H1 (cell line): ENCODE data around the gene SLC25A34. TPM values are rescaled to one million over a fixed set of nuclear protein-coding genes. Genes with fewer than 3 reads are reported as not detected.

ENCODE experiments used
- CTCF ChIA-PET: fragments of 300-600 bp; sonication (Branson Sonifier 250); formaldehyde crosslinking; loops from one replicate; lab custom pipeline; 2021; ENCODE audit not compliant: partially characterized antibody; lab: Charles Lee
- POLR2A ChIA-PET: fragments of 300-600 bp; sonication (Branson Sonifier 250); formaldehyde crosslinking; loops from one replicate; lab custom pipeline; 2021; ENCODE audit warnings: inconsistent platforms; ENCODE audit not compliant: partially characterized antibody; lab: Charles Lee
- DNase-seq, 2 experiments: peaks; one replicate each; pipeline versions ENCODE4 v3.0.0 to v3.0.0-alpha.2; 2010 to 2022; ENCODE audit warnings: low spot score in 2 of 2, low read depth in 1 of 2, mixed read lengths in 1 of 2
- FAIRE-seq: peaks from 2 replicates; lab custom pipeline; 2011; peaks lifted over from hg19 to GRCh38; lab: Jason Lieb, UNC
- H2AFZ ChIP-seq: 2 replicates; pipeline ENCODE4 v1.8.1; 2012; ENCODE audit warnings: low read length, inconsistent platforms
- H2AK5ac ChIP-seq: 2 replicates; pipeline ENCODE4 v1.6.1; 2013; ENCODE audit warnings: low read depth, low read length
- H2BK120ac ChIP-seq: replicated peaks from 2 replicates; pipeline ENCODE3; 2013; ENCODE audit warnings: low read depth, low read length, inconsistent platforms
- H2BK12ac ChIP-seq: 2 replicates; pipeline ENCODE4 v1.6.1; 2013; ENCODE audit warnings: low read depth, low read length
- H2BK15ac ChIP-seq: 2 replicates; pipeline ENCODE4 v1.6.1; 2013; ENCODE audit warnings: low read length
- H2BK20ac ChIP-seq: 2 replicates; pipeline ENCODE4 v1.6.1; 2013; ENCODE audit warnings: low read length
- H2BK5ac ChIP-seq: 2 replicates; pipeline ENCODE4 v1.6.1; 2013; ENCODE audit warnings: low read depth, low read length
- H3K14ac ChIP-seq: 2 replicates; pipeline ENCODE4 v1.6.1; 2013; ENCODE audit warnings: inconsistent platforms; ENCODE audit not compliant: insufficient read length
- H3K18ac ChIP-seq: 2 replicates; pipeline ENCODE4 v1.6.1; 2013; ENCODE audit warnings: low read length; ENCODE audit errors: extremely low read depth
- H3K23ac ChIP-seq: 2 replicates; pipeline ENCODE4 v1.6.1; 2013; ENCODE audit warnings: inconsistent platforms; ENCODE audit not compliant: insufficient read length
- H3K23me2 ChIP-seq: 2 replicates; pipeline ENCODE4 v1.6.1; 2013; ENCODE audit warnings: low read depth, low read length
- H3K27ac ChIP-seq: 2 replicates; pipeline ENCODE4 v1.6.1; 2011; ENCODE audit warnings: low read depth, low read length, inconsistent platforms
- H3K27me3 ChIP-seq, 4 experiments: replicated peaks in 1 of 4; 1 replicate in 1 of 4; 2 replicates in 3 of 4; pipeline versions ENCODE4 v1.6.1 to v1.8.1; 2011 to 2013; ENCODE audit warnings: low read length in 3 of 4, mild to moderate bottlenecking in 3 of 4, inconsistent platforms in 2 of 4, mixed read lengths in 2 of 4, moderate library complexity in 1 of 4; ENCODE audit not compliant: control insufficient read depth in 3 of 4, insufficient read depth in 3 of 4; ENCODE audit errors: extremely low read depth in 1 of 4
- H3K36me3 ChIP-seq, 4 experiments: 2 replicates each; pipeline versions ENCODE4 v1.6.1 to v1.8.1; 2011 to 2013; ENCODE audit warnings: mild to moderate bottlenecking in 4 of 4, low read length in 3 of 4, moderate library complexity in 2 of 4, control low read depth in 1 of 4, inconsistent platforms in 1 of 4; ENCODE audit not compliant: insufficient read depth in 4 of 4, control insufficient read depth in 2 of 4
- H3K4ac ChIP-seq: replicated peaks from 2 replicates; pipeline ENCODE3; 2013; ENCODE audit warnings: low read length, low read depth, mixed read lengths, inconsistent platforms; ENCODE audit not compliant: insufficient read length
- H3K4me1 ChIP-seq, 4 experiments: replicated peaks in 1 of 4; 1 replicate in 1 of 4; 2 replicates in 3 of 4; pipeline versions ENCODE4 v1.6.1 to v1.8.1; 2011 to 2013; ENCODE audit warnings: low read length in 3 of 4, inconsistent platforms in 2 of 4, mixed read lengths in 1 of 4; ENCODE audit not compliant: insufficient read depth in 4 of 4, control insufficient read depth in 3 of 4
- H3K4me2 ChIP-seq, 2 experiments: 2 replicates each; pipeline versions ENCODE4 v1.6.1 to v1.8.1; 2011 to 2013; ENCODE audit warnings: low read depth in 2 of 2, low read length in 2 of 2, control low read depth in 1 of 2, inconsistent platforms in 1 of 2, mild to moderate bottlenecking in 1 of 2; ENCODE audit not compliant: insufficient read depth in 1 of 2
- H3K4me3 ChIP-seq, 4 experiments: fragments of 200-600, 300-600 bp in 1 of 4; sonication (generic), shearing (Covaris generic), sonication (Bioruptor Twin) in 1 of 4; 2 replicates each; pipeline versions ENCODE4 v1.5.1 to v1.8.1; 2011 to 2016; ENCODE audit warnings: low read length in 4 of 4, low read depth in 3 of 4, control low read depth in 2 of 4, inconsistent platforms in 2 of 4, mild to moderate bottlenecking in 2 of 4, mixed read lengths in 1 of 4, moderate library complexity in 1 of 4; ENCODE audit not compliant: insufficient read depth in 2 of 4; ENCODE audit errors: extremely low read depth in 1 of 4
- H3K56ac ChIP-seq: replicated peaks from 2 replicates; pipeline ENCODE3; 2013; ENCODE audit warnings: low read depth, mild to moderate bottlenecking, mixed read lengths, low read length, inconsistent platforms; ENCODE audit not compliant: insufficient read length
- H3K79me1 ChIP-seq: 2 replicates; pipeline ENCODE4 v1.6.1; 2013; ENCODE audit warnings: low read depth, low read length, control low read depth
- H3K79me2 ChIP-seq, 2 experiments: 2 replicates each; pipeline versions ENCODE4 v1.6.1 to v1.8.1; 2012 to 2013; ENCODE audit warnings: low read length in 2 of 2, mild to moderate bottlenecking in 2 of 2, inconsistent platforms in 1 of 2; ENCODE audit not compliant: insufficient read depth in 2 of 2, control insufficient read depth in 1 of 2
- H3K9ac ChIP-seq, 4 experiments: replicated peaks in 1 of 4; 1 replicate in 1 of 4; 2 replicates in 3 of 4; pipeline versions ENCODE4 v1.6.1 to v1.8.1; 2011 to 2013; ENCODE audit warnings: low read depth in 3 of 4, low read length in 3 of 4, control low read depth in 2 of 4, mild to moderate bottlenecking in 2 of 4, moderate library complexity in 2 of 4, inconsistent platforms in 1 of 4; ENCODE audit errors: extremely low read depth in 1 of 4
- H3K9me3 ChIP-seq, 2 experiments: 2 replicates each; pipeline versions ENCODE4 v1.6.1 to v1.8.1; 2012 to 2013; ENCODE audit warnings: mild to moderate bottlenecking in 2 of 2, moderate library complexity in 2 of 2, control low read depth in 1 of 2, inconsistent platforms in 1 of 2, low read depth in 1 of 2, low read length in 1 of 2, mixed read lengths in 1 of 2; ENCODE audit not compliant: insufficient read depth in 2 of 2
- H4K20me1 ChIP-seq, 2 experiments: replicated peaks in 1 of 2; 2 replicates each; pipeline versions ENCODE3 to v1.8.1; 2011 to 2013; ENCODE audit warnings: inconsistent platforms in 2 of 2, low read length in 2 of 2, mild to moderate bottlenecking in 1 of 2; ENCODE audit not compliant: insufficient read depth in 2 of 2, control insufficient read depth in 1 of 2
- H4K5ac ChIP-seq: 2 replicates; pipeline ENCODE4 v1.6.1; 2013; ENCODE audit warnings: low read length, low read depth, mixed read lengths, inconsistent platforms; ENCODE audit not compliant: insufficient read length
- H4K8ac ChIP-seq: 2 replicates; pipeline ENCODE4 v1.8.0; 2013; ENCODE audit warnings: mild to moderate bottlenecking, moderate library complexity, low read length, inconsistent platforms; ENCODE audit not compliant: insufficient read depth; ENCODE audit errors: extremely low read depth
- H4K91ac ChIP-seq: replicated peaks from 2 replicates; pipeline ENCODE3; 2013; ENCODE audit warnings: low read length, mixed read lengths, inconsistent platforms; ENCODE audit not compliant: insufficient read length
- JUN ChIP-seq: IDR thresholded peaks from 2 replicates; pipeline ENCODE4 v1.6.1; 2011; ENCODE audit warnings: low read depth, mild to moderate bottlenecking, improper control_type of control experiment, low read length
- KDM1A ChIP-seq: fragments of 200-600, 300-600 bp; sonication (generic); IDR thresholded peaks from 2 replicates; pipeline ENCODE4 v1.7.1; 2016; ENCODE audit warnings: mild to moderate bottlenecking, low read length, borderline replicate concordance
- TAF1 ChIP-seq: IDR thresholded peaks from 2 replicates; pipeline ENCODE4 v1.6.1; 2011; ENCODE audit warnings: mild to moderate bottlenecking, low read depth, low read length
- WGBS, 2 experiments: shearing (Covaris generic) in 1 of 2; methylation state at CpG; one replicate each; pipeline versions ENCODE4 v1.1.6 to v1.1.7; 2013 to 2015; ENCODE audit warnings: low lambda C conversion rate in 2 of 2, mixed read lengths in 2 of 2, inconsistent platforms in 1 of 2, low coverage in 1 of 2, missing lambda C conversion rate in 1 of 2; ENCODE audit not compliant: insufficient replicate concordance in 2 of 2, insufficient coverage in 1 of 2, insufficient read length in 1 of 2; ENCODE audit errors: extremely low coverage in 1 of 2, missing lambda C conversion rate in 1 of 2; 5-methylcytosine and 5-hydroxymethylcytosine counted together
- polyA plus RNA-seq, 7 experiments: library from polyadenylated mRNA; depleted of rRNA in 3 of 7; stranded (reverse) in 5 of 7; unstranded in 2 of 7; fragments of >200 nt in 5 of 7; fragments of 200-250 nt in 2 of 7; gene quantifications; 1 replicate in 5 of 7; 2 replicates in 1 of 7; 4 replicates in 1 of 7; pipeline versions ENCODE4 v1.2.1 to v1.2.3, GENCODE V29; 2011 to 2013; ENCODE audit warnings: missing spikeins in 2 of 7, mixed read lengths in 2 of 7
- total RNA-seq: library from RNA; stranded (reverse); fragmentation: NEBNext Ultra II Directional; extraction: Animal tissue kit (Norgen Biotek cat#: 25700); gene quantifications from 2 replicates; pipeline ENCODE4 v1.2.1, GENCODE V29; 2021

Gene SLC25A34
- total and polyA plus RNA-seq, 2 of the 8 experiments (the other 6 are each of a cell fraction or from before 2014, with no cell fraction given) = 0.48 to 0.62 TPM

DNA sequence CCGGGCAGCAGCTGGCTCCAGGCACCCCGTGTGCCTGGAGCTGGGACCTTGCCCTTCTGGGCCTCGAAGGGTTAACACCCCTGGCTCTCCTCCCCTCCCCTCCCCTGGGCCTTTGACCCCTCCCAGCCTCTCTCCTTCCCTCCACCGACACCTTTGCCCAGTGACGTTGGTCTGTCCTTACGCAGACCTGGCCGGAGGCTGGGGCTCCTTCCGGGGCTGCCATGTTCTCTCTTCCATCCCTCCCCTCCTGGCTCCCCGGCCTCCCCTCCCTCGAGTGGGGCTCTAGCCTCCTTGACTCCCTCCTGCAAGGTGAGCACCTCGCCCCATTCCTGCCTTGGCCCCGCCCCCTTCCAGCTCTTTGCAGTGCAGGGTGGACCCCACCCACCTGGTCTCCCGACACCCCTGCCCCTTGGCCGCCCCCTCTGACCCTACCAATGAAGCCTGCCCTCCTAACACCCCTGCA, 6.3 kb downstream of the SLC25A34 start, which contains the start of gene TMEM82:
TMEM82 (plus strand) TSS at position 161 of the 463 bp plus-strand sequence; CDS start at position 222, 61 bp downstream.
- H3K27ac ChIP-seq = no peak within 1 kb of the TSS
- H3K4ac ChIP-seq = peak within 1 kb of the TSS; percentile 29
- H3K23ac ChIP-seq = no peak within 1 kb of the TSS
- no peak within 1 kb of the TSS for H2BK20ac ChIP-seq
- no peak within 1 kb of the TSS; a peak in 1 of 7 replicates for H3K9ac ChIP-seq
- H2BK12ac ChIP-seq = peak within 1 kb of the TSS; percentile 75; the same call in 1 of the 2 replicates
- H3K9me3 ChIP-seq = no peaks in the 10 kb centered on the region
- peak in 1 of 2 experiments; percentile 67 for DNase-seq
- peak within 1 kb of the TSS; percentile 91 for H4K91ac ChIP-seq
- no peak for TF ChIP-seq JUN
- peak; percentile 27; the same call in 1 of the 2 replicates for TF ChIP-seq TAF1
- TF ChIP-seq KDM1A = peak; percentile 39; the same call in 1 of the 2 replicates
- H3K36me3 ChIP-seq = no peaks in the 10 kb centered on the region
- peaks cover 2% of the 10 kb centered on the region in 2 experiments for H4K20me1 ChIP-seq
- peak within 1 kb of the TSS; percentile 62 for H4K5ac ChIP-seq
- H3K4me3 ChIP-seq = peak within 1 kb of the TSS in 1 of 4 experiments; percentile 44; a peak in 2 of 8 replicates
- no peaks in the 10 kb centered on the region for H3K79me2 ChIP-seq
- CTCF ChIA-PET = interaction anchor here (1.0 to 6.1 kb wide), 9 partner anchors 11 to 155 kb away, joined by 3 to 41 read pairs (median 9); no protein-coding TSS in a partner anchor
- H3K4me2 ChIP-seq = peak within 1 kb of the TSS; percentile 16 to 59; a peak in 3 of 4 replicates
- no peak within 1 kb of the TSS for H2BK120ac ChIP-seq
- H2AK5ac ChIP-seq = 0 out of 2 replicates have a peak within 1 kb of the TSS, but pooled peaks have one; percentile 13
- peak within 1 kb of the TSS; percentile 72; the same call in 1 of the 2 replicates for H2BK15ac ChIP-seq
- peaks cover 0 to 18% (median 5%) of the 10 kb centered on the region in 4 experiments; a peak in 5 of 7 replicates for H3K4me1 ChIP-seq
- H3K27me3 ChIP-seq = no peaks in the 10 kb centered on the region
- peak within 1 kb of the TSS; percentile 95 for H2AFZ ChIP-seq
- WGBS, 2 experiments = 57% methylated on average over 3 of the region's 14 CpGs; no CpG with 5 or more reads in 1 of the 2 experiments
- H3K56ac ChIP-seq = peak within 1 kb of the TSS; percentile 39
- peak within 1 kb of the TSS; percentile 76 for H4K8ac ChIP-seq
- no peaks in the 10 kb centered on the region; the same call in 1 of the 2 replicates for H3K23me2 ChIP-seq
- H3K79me1 ChIP-seq = no peaks in the 10 kb centered on the region
- no peak within 1 kb of the TSS; the same call in 1 of the 2 replicates for H2BK5ac ChIP-seq
- POLR2A ChIA-PET = interaction anchor here (0.9 to 1.4 kb wide), 5 partner anchors 12 to 227 kb away, joined by 3 to 4 read pairs (median 3); no protein-coding TSS in a partner anchor
- H3K18ac ChIP-seq = peak within 1 kb of the TSS; percentile 33
- H3K14ac ChIP-seq = no peak within 1 kb of the TSS
- FAIRE-seq = no peak
